ENCODE results near the gene FOXJ1.

GRCh38 chr17:76137001-76137350 lies 4.1 kb downstream of the FOXJ1 start:
- TF ChIP-seq CTCF (IDR thresholded peaks at IDR 0.05; ENCODE audit: low read depth, low read length) (no peak), EZH2phosphoT487 (IDR thresholded peaks at IDR 0.05; ENCODE audit: low read depth) (no peak)
